ENCODE data around the gene TBX19.
"Not testable (repeated sequence)": the region's sequence is repeated elsewhere in the genome, so short reads cannot be mapped to it uniquely, and the experiment has no call there.

TBX19 gene

GRCh38 chr1:168320800-168321450 is 40.2 kb downstream of the TBX19 start:
- DNase-seq (ENCODE audit: low spot score): no peak

GRCh38 chr1:168321945-168322344 is 41.3 kb downstream of the TBX19 start:
- no peak for DNase-seq (ENCODE audit: low spot score)

GRCh38 chr1:168324745-168325425 is 44.2 kb downstream of the TBX19 start:
- DNase-seq (ENCODE audit: low spot score): no peak

GRCh38 chr1:168328731-168329364 is 48.2 kb downstream of the TBX19 start:
- no peak for DNase-seq (ENCODE audit: low spot score)

GRCh38 chr1:168330285-168330684 is 49.6 kb downstream of the TBX19 start:
- no peak for DNase-seq (ENCODE audit: low spot score)

GRCh38 chr1:168331569-168331968 is 50.9 kb downstream of the TBX19 start:
- no peak for DNase-seq (ENCODE audit: low spot score)

GRCh38 chr1:168333562-168334276 is 53.0 kb downstream of the TBX19 start:
- no peak for DNase-seq (ENCODE audit: low spot score)

- DNase-seq (ENCODE audit: low spot score): no peak
These were observed 54.8 kb downstream of the TBX19 start for GRCh38 chr1:168335500-168335899.

GRCh38 chr1:168338589-168339503 is 58.2 kb downstream of the TBX19 start:
- DNase-seq (ENCODE audit: low spot score): no peak

GRCh38 chr1:168340781-168341482 is 60.3 kb downstream of the TBX19 start:
- no peak for DNase-seq (ENCODE audit: low spot score)

GRCh38 chr1:168341483-168341975 is 60.9 kb downstream of the TBX19 start:
- DNase-seq (ENCODE audit: low spot score): no peak

- peak; percentile 73 for DNase-seq (ENCODE audit: low spot score)
These were observed 62.0 kb downstream of the TBX19 start for GRCh38 chr1:168342572-168343280.

- peak; percentile 14 for DNase-seq (ENCODE audit: low spot score)
These were observed 62.9 kb downstream of the TBX19 start for GRCh38 chr1:168343566-168343965.

GRCh38 chr1:168344517-168344916 is 63.8 kb downstream of the TBX19 start:
- no peak for DNase-seq (ENCODE audit: low spot score)

- DNase-seq (ENCODE audit: low spot score): no peak
These were observed 65.3 kb downstream of the TBX19 start for GRCh38 chr1:168345939-168346338.

GRCh38 chr1:168347630-168348029 is 67.0 kb downstream of the TBX19 start:
- DNase-seq (ENCODE audit: low spot score): no peak

- DNase-seq (ENCODE audit: low spot score): no peak
These were observed 67.6 kb downstream of the TBX19 start for GRCh38 chr1:168348146-168348709.

- not testable (repeated sequence) for DNase-seq (ENCODE audit: low spot score)
These were observed 73.9 kb downstream of the TBX19 start for GRCh38 chr1:168354335-168355269.

Measured in iPS-NIHi11 (cell line).